NCI-H82 treated with DMSO at 0.1 percent for 48 hours (cell line): ENCODE measurements around the gene CTSS.

Experiments used
- DNase-seq: peaks from one replicate; lab custom pipeline; 2025; ENCODE audit not compliant: unreplicated experiment; lab: John Stamatoyannopoulos, UW

Gene CTSS

DNA sequence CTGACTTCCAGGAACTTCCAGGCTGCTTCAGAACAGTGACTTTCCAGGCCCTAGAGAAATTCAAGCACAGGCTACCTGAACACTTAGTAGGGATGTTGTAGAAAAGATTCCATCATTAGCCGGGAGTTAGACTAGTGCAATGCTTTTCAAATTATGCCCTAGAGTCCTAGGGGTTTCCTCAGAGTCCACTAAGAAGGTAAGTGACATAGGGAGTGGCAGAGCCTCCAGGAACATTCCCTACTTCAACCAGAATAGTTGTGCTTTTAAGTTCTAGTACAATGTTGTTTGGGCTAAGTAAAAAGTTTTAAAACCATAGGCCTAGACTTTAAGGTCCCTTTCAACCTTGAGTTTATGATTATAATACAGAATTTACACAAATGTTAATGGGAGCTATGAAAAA, 59.5 kb downstream of the CTSS start:
- DNase-seq = no peak

DNA sequence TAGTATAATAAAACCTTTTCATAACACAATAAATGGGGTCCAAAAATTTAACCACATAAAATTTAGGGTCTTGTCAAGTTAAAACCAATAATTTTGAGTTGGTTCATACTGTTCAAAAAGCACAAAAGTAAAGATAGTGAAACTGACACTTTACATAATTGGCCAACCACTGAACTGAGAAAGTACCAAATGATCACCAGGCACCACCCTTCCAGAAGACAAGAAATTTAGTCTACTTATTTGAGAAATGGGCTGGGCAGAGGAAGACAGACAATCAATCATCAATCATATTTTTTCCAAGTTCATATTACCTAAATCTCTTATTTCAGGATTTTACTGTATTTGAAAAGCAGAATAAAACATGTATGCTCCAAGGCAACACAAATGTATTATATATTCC, 62.2 kb downstream of the CTSS start:
- no peak for DNase-seq

DNA sequence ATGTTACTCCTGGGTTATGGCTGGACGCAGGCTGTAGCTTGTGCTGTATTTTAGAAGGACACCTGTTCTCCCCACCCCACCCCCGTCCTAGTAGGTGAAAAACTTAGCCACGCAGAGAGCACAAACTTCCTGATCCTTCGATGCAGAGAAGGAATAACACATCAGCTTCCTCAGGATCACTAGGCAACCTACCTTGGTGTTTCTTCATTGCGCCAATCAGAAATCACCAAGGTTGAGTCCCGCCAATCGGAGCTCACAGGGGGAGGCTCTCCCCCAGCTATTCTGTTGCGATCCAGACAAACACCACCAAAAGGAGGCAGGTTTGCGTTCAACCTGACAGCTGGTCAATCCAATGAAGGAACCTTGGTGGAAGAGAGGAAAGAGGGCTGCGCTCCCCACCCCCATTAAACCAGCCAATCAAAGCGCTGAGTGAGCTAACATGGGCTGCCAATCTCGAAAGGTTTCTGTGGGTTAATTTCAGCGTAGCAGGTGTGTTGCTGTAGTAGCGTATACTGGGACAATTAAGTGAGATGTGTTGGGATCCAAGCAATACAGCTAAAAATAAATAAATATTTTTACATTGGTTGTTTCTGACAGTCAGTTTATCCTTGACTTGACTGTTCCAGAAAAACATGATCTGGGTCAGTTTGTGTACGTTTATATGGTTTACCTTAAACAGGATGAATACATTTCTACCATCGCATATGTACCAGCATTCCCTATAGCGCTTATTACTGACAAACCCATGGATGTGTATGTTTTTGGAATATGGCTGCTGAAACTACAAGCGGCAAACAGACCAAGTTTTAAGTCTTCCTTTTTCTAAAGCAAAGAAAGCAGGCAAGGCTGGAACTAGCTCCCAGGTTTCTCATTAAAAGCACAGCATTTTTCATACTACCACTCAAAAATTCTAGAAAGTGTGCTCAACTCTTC, 68.3 kb downstream of the CTSS start, which contains the start of gene GOLPH3L:
TSS of gene GOLPH3L (minus strand) at position 160 of the 933 bp plus-strand sequence. CDS start 2,316 bp downstream, outside the sequence.
- DNase-seq = peak; percentile 100

DNA sequence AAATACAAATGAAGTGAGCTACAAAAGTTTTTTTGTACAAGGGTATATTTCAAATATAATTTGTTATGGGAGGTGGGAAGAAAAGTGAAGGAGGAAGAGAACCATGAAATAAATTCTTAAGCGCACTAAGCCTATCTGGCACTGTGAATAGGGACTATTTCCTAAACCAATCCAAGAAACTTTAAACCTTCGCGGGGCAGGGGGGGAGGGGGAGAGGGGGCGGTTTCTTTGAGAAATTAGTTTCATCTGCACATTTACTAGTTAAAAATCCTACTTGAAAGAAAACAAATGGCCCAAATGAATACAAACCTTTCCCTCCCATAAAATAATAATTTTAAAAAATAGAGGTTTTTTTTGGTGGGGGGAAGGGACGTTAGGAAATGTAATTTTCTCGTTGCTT, 69.0 kb downstream of the CTSS start:
- no peak for DNase-seq

DNA sequence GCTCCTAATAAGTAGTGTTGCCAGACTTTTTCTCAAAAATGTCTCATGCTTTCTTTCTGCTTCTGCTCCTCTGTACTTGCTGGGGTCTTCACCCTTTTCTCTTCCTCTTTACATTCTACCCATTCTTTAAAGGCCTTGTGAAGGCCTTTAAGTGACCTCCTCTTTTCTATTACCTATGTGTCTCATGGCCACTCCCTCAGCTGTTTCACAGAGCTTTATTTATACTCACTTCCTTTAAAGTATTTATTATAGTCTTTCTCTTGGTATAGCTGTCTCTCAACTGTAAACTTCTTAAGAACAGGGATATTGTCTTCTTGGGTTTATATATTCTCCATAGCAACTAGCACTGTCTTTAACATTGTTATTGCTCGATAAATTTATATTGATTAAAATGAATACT, 69.4 kb downstream of the CTSS start:
- DNase-seq = no peak

DNA sequence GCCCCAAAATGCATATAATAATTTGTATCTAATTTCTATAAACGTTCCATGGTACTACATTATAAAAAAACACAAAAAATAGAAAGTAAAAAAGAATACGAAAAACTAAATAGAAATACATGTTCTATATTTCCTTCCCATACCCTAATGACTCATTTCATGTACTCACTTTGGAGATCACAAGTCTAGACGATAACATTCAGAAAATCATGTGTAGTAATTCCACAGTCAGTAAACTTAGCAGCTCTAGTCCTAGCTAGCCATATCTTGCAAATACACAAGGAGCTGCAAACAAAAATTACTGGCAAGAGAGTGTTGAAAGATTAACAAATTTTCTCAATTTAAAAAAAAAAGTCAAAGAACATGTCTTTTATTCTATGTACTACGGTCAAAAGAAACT, 70.0 kb downstream of the CTSS start:
- no peak for DNase-seq

DNA sequence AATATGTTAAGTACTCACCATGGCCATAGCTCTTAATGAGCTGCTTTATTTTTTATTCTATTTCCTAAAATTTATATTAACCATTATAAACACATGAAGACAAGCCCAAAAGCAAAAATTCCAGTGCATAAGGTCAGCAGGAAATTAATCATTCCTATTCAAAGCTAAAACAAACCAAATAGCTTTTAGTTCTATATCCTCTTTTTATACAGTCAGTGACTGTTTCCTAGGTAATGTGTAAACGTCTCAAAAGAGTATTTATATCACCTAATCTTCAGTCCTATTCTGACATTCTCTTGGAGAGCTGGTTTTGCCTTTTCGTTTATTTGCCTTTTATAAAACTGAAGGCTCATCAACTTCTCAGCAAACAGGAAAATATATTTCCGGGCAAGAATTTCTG, 72.9 kb downstream of the CTSS start:
- DNase-seq = no peak

DNA sequence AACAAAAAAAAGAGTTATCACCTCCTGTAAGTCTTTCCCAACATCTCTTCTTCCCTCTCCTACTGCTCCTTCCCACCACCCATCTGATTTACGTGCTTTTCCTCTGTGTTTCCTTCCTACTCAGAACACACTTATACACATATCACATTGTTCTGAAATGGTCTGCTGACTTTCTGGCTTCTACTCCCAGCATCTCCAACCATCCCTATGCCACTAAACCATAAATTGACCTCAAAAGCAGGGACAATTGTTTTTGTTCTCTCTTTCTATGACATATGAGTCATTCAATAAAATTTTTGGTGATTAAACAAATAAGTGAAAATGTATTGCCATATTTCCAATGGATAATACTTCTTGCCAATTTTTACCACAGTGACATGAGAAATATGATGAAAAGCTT, 76.8 kb downstream of the CTSS start:
- DNase-seq = no peak

DNA sequence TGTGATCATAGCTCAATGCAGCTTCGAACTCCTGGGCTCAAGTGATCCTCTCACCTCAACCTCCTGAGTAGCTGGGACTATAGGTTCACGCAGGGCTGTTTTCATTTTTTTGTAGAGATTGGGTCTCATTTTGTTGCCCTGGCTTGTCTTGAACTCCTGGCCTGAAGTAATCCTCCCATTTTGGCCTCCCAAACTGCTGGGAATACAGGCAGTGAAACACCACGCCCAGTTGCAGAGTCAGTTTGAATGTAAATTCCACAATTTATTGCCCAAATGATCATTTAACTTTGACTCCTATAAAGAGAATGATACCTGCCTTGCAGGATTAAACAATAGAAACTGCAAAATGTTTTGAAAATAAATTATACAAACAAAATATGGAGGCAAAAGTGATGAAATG, 79.3 kb downstream of the CTSS start:
- no peak for DNase-seq

DNA sequence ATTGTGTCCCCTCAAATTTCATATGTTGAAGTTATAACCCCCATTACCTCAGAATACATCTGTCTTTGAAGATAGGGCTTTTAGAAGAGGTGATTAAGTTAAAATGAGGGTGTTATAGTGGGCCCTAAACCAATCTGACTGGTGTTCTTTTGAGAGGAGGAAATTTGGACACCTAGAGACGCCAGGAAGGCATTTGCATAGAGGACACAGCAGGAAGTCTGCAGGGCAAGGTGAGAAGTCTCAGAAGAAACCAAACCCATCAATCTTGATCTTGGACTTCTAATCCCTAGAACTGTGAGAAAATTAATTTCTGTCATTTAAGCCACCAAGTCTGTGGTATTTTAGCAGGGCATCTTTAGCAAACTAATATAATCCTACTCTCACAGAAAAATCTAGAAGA, 81.7 kb downstream of the CTSS start:
- DNase-seq = no peak
